GM12873 (cell line): ENCODE data around the gene SBF1.

Source experiments
- CTCF ChIP-seq: IDR thresholded peaks from 2 replicates; pipeline ENCODE4 v1.5.1; 2012; ENCODE audit warnings: low read depth, mild to moderate bottlenecking, moderate library complexity, low read length, control low read depth; ENCODE audit not compliant: insufficient read depth; ENCODE audit errors: missing control alignments

SBF1 gene

DNA sequence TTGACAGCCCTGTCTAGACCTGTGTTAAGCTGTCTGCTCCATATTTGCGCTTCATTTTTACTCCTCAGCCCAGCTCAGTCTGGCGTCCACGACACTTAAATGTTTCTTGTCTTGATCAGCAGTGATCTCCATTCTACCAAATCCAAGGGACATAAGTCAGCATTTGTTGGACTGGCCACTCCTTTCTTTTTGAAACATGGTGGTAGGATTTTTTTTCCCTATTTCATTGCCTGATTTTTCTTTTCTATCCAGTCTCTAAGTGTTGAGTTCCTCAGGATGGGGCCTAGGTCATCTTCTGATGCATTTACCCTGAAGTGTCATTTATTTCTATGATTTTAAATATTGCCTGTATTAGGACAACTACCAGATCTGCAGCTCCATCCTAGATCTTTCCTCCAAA is 34.1 kb upstream of the SBF1 start:
- no peak for TF ChIP-seq CTCF

- TF ChIP-seq CTCF, result no peak
These were observed 33.4 kb upstream of the SBF1 start, which contains the start of gene NCAPH2 for GRCh38 chr22:50507991-50508884. TSS of gene NCAPH2 (plus strand) at chr22:50508224. CDS start at chr22:50508338, 114 bp downstream.

DNA sequence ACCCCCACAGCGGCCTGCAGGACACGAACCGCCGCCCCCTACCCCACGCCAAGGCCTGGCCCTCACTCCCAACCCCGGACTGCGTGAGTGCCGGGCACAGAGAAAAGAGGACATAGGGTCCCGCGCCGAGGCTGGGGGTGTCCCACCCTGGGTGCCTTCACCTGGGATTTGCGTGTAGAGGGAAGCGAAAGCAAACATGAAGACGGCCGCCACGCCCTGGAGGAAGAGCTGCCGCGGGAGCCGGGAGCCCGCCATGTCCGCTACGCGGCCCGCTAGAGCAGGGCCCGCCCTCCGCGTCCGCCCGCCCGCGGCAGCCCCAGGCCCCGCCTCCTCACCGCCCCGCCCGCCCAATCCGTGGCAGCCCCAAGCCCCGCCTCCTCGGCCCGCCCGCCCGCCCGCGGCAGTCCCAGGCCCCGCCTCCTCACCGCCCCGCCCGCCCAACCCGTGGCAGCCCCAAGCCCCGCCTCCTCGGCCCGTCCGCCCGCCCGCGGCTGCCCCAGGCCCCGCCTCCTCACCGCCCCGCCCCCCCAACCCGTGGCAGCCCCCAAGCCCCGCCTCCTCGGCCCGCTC is 32.7 kb upstream of the SBF1 start, which contains the start of gene LMF2:
TSS of gene LMF2 (minus strand) at position 282 of the 570 bp plus-strand sequence. CDS start at position 255, 27 bp downstream.
- TF ChIP-seq CTCF, result no peak

GRCh38 chr22:50506611-50507420 is 32.0 kb upstream of the SBF1 start:
- TF ChIP-seq CTCF, result no peak

GRCh38 chr22:50505776-50506610 is 31.2 kb upstream of the SBF1 start:
- TF ChIP-seq CTCF, result no peak

DNA sequence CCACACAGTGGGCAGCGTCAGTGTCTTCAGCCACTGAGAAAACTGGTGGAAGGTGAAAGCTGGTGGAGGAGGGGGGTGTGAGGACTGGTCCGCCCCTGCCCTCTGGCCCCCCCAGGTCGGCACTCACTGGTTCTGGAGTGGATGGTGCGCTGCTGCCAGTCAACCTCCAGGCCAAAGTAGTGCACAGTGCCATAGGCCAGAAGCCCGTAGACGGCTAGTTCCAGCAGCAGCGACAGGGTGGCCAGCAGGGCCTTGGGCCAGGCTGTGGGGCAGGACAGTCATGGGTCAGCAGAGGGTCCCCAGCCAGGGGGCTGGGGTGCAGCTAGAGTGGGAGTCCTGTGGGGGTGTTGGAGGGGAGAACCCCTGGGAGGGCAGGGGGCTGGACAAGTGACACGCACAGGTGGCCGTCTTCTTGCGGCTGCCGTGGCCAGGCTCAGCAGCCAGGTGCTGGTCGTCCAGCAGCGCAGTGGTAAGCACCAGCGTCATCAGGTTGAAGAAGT is 30.5 kb upstream of the SBF1 start:
- TF ChIP-seq CTCF, result no peak
